ENCODE data around the gene INIP.

- TF ChIP-seq CTCF (IDR thresholded peaks at IDR 0.05) (no peak), POLR2A (IDR thresholded peaks at IDR 0.05) (no peak)
These were observed 58.0 kb downstream of the INIP start for GRCh38 chr9:112659906-112660305.

Measured in heart left ventricle (tissue), 13 donors.